Heart left ventricle (tissue), 13 donors: ENCODE data around the gene LYPD4.

Source experiments
- CTCF ChIP-seq, 12 donors: fragments of 200-600 bp; sonication (generic) in 4 of 12; IDR thresholded peaks; one replicate each; pipeline versions ENCODE4 v1.5.0 to v1.8.0; 2018 to 2022; ENCODE audit warnings: antibody characterized with exemption in 12 of 12, mild to moderate bottlenecking in 5 of 12
- POLR2A ChIP-seq, 2 donors: fragments of 450-650 bp; IDR thresholded peaks; one replicate each; pipeline ENCODE4 v1.6.1; 2017; ENCODE audit warnings: antibody characterized with exemption in 2 of 2, mild to moderate bottlenecking in 2 of 2, moderate library complexity in 2 of 2
- donor health status: ischemic (EF 13 %, LVEDD 7.1; RV severe dilation, severe dysfunction).
- donor health status: DM: no; HTN: yes; CAD: no.
- donor health status: DM: no; HTN: no; CAD: no.
- donor health status: ischemic (EF 25% LVEDD 6.9; RV normal size, moderate dysfunction).
- donor health status: ischemic (EF 25% LVEDD 5.7; RV mildly dilated, moderate dysfunction).
- donor health status: ischemic (EF 35%, LVEDD 5.7; RV mildly dilated, moderate dysfunction).
- donor health status: nonischemic (EF 11% LVEDD 7.7; RV severe dilation, severe dysfunction).
- donor health status: DM: yes; HTN: yes; CAD: no.
- donor health status: PGD.
- donor health status: ischemic (EF 29% LVEDD 5.4; RV normal size, mild dysfunction).
- donor health status: nonischemic (EF 23%, LVEDD 6.1; RV moderate dilation, normal function).

- no peak for TF ChIP-seq CTCF (IDR thresholded peaks at IDR 0.05)
- TF ChIP-seq POLR2A (IDR thresholded peaks at IDR 0.05): no peak
Observed at GRCh38 chr19:41816761-41817160, 27.7 kb downstream of the LYPD4 start.
